Measurements from ENCODE around the gene INPP4B.
A peak's percentile ranks its signal among the peaks of the same experiment; 100 is the strongest.

The INPP4B gene

DNA sequence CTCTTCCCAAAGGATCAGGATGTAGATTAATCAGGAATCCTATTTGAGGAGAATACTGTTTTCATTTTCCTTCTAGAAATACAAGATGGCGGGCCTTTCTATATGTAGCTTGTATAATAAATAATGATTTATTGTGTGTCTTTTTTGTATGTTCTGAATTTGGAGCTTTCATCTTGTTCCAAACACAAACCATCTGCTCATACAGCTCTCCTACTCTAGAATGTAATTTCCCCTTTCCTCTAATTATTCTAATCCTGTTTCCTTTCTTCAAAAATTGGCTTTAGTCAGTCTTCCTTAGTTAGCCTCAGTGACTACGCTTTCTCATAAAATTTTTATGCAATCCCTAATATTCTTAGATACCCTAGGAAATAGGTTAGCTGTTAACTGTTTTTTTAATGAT lies 422.2 kb downstream of the INPP4B start:
- H3K4me3 ChIP-seq (replicated peaks in 1 of 2; ENCODE audit: low read depth in 2 of 2, low read length in 2 of 2), result no peak overlapping the region
- DNase-seq (ENCODE audit: low read depth in 2 of 2), result no peak
- TF ChIP-seq, protein P1, sequence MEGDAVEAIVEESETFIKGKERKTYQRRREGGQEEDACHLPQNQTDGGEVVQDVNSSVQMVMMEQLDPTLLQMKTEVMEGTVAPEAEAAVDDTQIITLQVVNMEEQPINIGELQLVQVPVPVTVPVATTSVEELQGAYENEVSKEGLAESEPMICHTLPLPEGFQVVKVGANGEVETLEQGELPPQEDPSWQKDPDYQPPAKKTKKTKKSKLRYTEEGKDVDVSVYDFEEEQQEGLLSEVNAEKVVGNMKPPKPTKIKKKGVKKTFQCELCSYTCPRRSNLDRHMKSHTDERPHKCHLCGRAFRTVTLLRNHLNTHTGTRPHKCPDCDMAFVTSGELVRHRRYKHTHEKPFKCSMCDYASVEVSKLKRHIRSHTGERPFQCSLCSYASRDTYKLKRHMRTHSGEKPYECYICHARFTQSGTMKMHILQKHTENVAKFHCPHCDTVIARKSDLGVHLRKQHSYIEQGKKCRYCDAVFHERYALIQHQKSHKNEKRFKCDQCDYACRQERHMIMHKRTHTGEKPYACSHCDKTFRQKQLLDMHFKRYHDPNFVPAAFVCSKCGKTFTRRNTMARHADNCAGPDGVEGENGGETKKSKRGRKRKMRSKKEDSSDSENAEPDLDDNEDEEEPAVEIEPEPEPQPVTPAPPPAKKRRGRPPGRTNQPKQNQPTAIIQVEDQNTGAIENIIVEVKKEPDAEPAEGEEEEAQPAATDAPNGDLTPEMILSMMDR (IDR thresholded peaks at IDR 0.05; ENCODE audit: low read depth, low read length), result no peak

DNA sequence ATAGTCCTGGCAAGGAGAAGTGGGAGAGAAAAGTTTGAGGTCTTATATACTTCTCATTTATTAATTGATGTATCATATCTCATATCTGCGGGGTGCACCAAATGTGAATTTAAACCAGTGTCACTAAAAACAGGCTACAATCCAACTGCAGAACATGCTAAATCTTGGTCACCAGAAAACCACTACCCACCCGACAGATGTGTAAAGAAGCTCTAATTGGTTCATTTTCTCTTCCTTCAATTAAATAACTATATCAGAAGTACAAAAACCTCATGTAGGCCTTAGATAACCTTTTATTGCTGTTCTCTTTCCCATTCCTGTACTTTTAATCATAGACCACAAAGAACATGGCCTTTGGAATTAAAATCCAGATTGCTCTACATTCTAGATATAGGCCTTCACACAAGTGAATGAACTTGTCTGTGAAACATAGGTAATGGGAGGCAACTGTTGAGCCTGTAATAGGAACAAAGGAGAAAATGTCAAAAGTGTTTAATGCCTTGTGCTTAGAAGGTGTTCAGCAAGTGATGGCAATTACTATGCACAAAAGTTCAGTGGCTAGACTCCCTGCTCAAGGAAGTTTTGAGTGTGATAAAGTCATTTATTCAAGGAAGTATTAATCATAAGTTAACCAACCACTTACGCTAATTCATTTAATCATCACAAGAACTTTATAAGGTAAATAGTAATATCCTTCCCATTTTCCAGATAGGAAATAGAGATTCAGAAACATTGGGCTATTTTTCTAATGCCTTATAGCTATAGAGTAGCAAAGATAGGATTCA lies 425.6 kb downstream of the INPP4B start:
- no peak for DNase-seq (ENCODE audit: low read depth in 2 of 2)
- TF ChIP-seq, protein P1 (IDR thresholded peaks at IDR 0.05; ENCODE audit: low read depth, low read length), result no peak
- H3K4me3 ChIP-seq (replicated peaks in 1 of 2; ENCODE audit: low read depth in 2 of 2, low read length in 2 of 2), result no peak overlapping the region

DNA sequence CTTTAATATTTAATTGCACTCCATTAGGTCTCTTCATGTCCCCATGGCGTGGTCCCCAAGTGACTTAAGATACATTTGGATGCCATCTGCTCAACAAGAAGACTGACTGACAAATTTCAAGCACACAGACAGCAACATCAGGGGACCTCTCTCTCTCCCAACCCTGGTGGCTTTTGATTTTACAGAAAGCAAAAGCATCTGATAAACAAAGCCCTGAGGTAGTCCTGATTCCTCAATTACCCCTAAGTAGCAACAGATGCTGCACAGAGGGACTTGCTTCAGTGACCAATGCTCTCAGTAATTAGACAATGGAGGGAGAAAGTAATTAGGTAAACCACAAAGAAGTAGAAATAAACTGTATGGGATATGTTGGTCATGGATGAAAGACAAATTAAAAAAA lies 426.4 kb downstream of the INPP4B start:
- TF ChIP-seq, protein P1 (IDR thresholded peaks at IDR 0.05; ENCODE audit: low read depth, low read length), result no peak

DNA sequence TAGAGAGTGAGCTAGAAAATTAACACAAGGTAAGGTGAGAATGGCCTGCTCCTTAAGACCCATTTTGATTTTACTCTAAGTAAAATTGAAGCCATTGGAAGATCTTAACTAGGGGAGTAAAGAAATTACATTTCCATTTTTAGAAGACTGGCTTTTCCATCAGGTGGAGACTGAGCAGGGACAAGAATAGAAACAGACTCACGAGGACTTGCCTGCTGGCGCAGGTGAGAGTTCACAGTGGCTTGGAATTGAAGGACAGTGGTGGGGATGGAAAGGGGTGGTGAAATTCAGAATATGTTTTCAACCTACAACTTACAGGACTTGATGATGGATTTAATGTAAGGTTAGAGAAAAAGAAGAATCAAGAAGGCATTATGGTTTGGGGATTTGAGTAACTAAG lies 427.4 kb downstream of the INPP4B start:
- no peak for DNase-seq (ENCODE audit: low read depth in 2 of 2)
- TF ChIP-seq, protein P1 (IDR thresholded peaks at IDR 0.05; ENCODE audit: low read depth, low read length), result no peak
- no peak overlapping the region for H3K4me3 ChIP-seq (replicated peaks in 1 of 2; ENCODE audit: low read depth in 2 of 2, low read length in 2 of 2)

More for the DNA sequence above, 426.4 kb downstream of the INPP4B start:
- no peak for DNase-seq (ENCODE audit: low read depth in 2 of 2)
- no peak overlapping the region for H3K4me3 ChIP-seq (replicated peaks in 1 of 2; ENCODE audit: low read depth in 2 of 2, low read length in 2 of 2)

DNA sequence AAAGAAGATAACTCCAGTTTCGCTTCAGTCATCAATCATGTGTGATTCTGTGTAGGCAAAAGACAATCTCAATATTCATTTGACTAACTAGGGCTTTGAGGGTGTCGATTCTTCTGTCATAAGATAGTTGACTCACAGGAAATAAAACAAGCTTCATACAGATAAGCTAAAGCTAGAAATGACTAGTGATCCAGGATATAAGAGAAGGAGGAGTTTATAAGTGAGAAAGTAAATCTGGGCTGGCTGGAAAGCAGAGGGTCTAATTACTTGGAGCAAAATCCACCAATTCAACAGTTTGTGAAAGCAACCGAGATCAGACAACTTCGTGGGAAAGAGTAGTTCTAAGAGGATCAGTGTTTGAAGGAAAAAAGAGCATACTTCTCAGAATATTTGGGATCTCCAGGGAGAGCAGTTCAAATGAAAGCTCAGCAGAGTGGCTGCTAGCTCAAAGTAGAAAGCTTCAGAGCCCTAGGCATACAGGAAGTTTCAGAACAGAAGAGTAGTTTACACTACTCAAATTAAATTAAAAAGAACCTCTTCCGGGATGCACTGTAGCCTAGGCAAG lies 429.3 kb downstream of the INPP4B start:
- H3K4me3 ChIP-seq (replicated peaks in 1 of 2; ENCODE audit: low read depth in 2 of 2, low read length in 2 of 2), result no peak overlapping the region
- peak; percentile 53 to 61 for DNase-seq (ENCODE audit: low read depth in 2 of 2)
- TF ChIP-seq, protein P1 (IDR thresholded peaks at IDR 0.05; ENCODE audit: low read depth, low read length), result no peak

DNA sequence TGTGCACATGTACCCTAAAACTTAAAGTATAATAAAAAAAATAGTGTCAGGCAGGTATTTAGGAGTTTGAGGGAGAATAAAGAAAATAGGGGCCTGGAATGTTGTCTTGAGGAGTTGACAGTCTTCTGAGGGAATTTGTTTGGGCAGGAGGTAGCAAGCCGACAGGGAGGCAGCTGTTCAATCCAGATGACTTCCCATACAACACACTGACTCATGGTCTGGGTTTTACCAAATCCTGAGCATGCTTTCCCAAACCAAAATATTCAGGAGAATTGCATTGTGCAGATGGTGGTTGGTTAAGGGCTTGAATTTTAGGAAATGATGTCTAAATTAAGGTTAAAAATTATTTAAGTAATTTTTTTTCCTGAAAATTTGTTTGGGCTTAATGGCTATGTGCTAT lies 430.0 kb downstream of the INPP4B start:
- peak; percentile 40 to 74 for DNase-seq (ENCODE audit: low read depth in 2 of 2)
- TF ChIP-seq, protein P1 (IDR thresholded peaks at IDR 0.05; ENCODE audit: low read depth, low read length), result no peak

More for the DNA sequence above, 430.0 kb downstream of the INPP4B start:
- no peak overlapping the region for H3K4me3 ChIP-seq (replicated peaks in 1 of 2; ENCODE audit: low read depth in 2 of 2, low read length in 2 of 2)
